Right ventricle myocardium superior (tissue), 1 donor: ENCODE data around the gene CCDC159. TPM values are rescaled to one million over a fixed set of nuclear protein-coding genes. Genes with fewer than 3 reads are reported as not detected.
"Not testable (repeated sequence)": the region's sequence is repeated elsewhere in the genome, so short reads cannot be mapped to it uniquely, and the experiment has no call there.

Source experiments
- ATAC-seq: fragments of 200-7000 bp; cut with Tn5 transposase; one replicate; pipeline ENCODE4 v1.9.1; 2020; ENCODE audit warnings: mild to moderate bottlenecking; ENCODE audit not compliant: poor library complexity
- DNase-seq: peaks from one replicate; pipeline ENCODE4 v3.0.0-alpha.2; 2020
- intact Hi-C: fragments of 100-400 bp; cut with DNase I; formaldehyde crosslinking; loops from one replicate; pipeline ENCODE4 v1.11.2; 2022
- long read RNA-seq: library from polyadenylated mRNA; unstranded; transcript quantifications from one replicate; pipeline ENCODE4 v2.0.0, GENCODE V29; 2021
- total RNA-seq: library from RNA; stranded (reverse); fragmentation: NEBNext Ultra II Directional; extraction: Animal tissue kit (Norgen Biotek cat#: 25700); gene quantifications from one replicate; pipeline ENCODE4 v1.2.1, GENCODE V29; 2021
- donor health status: DM: no; HTN: yes; CAD: no; lungs with severe emphysema.

CCDC159 gene
- 18.8 TPM for total RNA-seq
- long read RNA-seq, partial matches to known transcripts: 1 of 3 reads
- long read RNA-seq, other reads (novel, unspliced or antisense): 2 of 3 reads

- intact Hi-C loops: no loop called here
- ATAC-seq (peak; percentile 96), DNase-seq (peak; percentile 98)
Measured at GRCh38 chr19:11346104-11346940, at the start of gene CCDC159, which contains the start of gene TMEM205. Gene CCDC159, plus strand, starts transcription at chr19:11346519. Its CDS starts 88 bp downstream, at chr19:11346607. Gene TMEM205, minus strand, starts transcription at chr19:11346268. Its CDS starts 649 bp downstream, at chr19:11345619.

DNA sequence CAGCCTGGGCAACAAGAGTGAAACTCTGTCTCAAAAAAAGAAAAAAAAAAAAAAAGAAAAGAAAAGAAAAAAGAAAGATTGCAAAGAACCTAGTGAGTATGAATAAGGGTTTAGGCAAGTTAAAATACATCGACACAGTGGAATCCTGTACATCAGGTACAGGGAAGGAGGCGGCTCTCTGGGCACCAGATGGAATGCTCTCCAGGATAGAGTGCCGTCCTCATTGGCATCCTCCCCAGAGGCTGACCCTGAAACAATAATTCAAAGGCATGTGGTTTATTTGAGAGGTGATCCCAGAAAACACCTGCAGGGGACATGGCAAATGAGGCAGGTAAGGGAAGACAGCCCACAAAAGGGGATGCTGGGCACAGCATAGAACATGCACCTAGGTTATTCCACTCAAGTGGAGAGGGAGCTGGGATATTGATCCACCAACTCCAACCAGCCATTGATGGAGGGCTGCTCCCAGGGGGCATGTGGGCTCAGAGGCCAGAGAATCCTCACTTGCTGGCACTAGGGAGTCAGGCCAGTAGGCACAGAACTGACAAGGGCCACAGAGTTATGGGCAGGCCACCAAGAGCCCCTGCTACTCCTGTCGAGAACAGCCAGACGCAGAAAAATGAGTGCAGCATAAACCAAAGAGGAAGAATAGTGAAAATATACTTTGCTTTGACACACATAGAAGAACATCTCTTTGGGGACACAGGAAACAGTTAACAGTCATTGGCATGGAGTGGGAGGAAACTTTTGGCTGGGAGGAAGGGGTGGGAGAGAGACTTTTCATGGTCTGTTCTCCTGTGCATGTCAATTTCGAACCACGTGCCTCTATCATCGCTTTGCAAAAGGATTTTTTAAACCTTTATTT, 46.1 kb upstream of the CCDC159 start:
- ATAC-seq: no peak
- no peak for DNase-seq
- intact Hi-C loops: loop anchor here (10.0 kb wide), 2 partner anchors 85 to 285 kb away; partner anchors contain the start of gene EPOR

- intact Hi-C loops: no loop called here
- ATAC-seq (no peak), DNase-seq (no peak)
Measured at GRCh38 chr19:11300811-11301120, 45.6 kb upstream of the CCDC159 start.

DNA sequence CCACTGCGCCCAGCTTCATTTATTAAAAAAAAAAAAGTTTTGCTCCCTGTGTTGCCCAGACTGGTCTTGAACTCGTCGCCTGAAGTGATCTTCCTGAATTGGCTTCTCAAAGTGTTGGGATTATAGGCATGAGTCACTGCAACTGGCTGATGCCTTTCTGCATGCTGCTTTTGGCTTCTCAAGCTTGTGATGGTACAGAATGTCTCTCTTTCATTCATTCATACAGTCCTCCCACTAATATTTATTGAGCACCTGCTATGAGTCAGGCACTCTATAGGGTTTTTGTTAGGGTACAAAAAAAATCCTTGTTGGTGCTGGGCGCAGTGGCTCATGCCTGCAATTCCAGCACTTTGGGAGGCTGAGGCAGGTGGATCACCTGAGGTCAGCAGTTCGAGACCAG, 41.4 kb upstream of the CCDC159 start:
- intact Hi-C loops: no loop called here
- no peak for ATAC-seq

GRCh38 chr19:11306337-11306736, 40.0 kb upstream of the CCDC159 start:
- DNase-seq: no peak
- no peak for ATAC-seq
- intact Hi-C loops: no loop called here

More for the DNA sequence above, 41.4 kb upstream of the CCDC159 start:
- DNase-seq: no peak

DNA sequence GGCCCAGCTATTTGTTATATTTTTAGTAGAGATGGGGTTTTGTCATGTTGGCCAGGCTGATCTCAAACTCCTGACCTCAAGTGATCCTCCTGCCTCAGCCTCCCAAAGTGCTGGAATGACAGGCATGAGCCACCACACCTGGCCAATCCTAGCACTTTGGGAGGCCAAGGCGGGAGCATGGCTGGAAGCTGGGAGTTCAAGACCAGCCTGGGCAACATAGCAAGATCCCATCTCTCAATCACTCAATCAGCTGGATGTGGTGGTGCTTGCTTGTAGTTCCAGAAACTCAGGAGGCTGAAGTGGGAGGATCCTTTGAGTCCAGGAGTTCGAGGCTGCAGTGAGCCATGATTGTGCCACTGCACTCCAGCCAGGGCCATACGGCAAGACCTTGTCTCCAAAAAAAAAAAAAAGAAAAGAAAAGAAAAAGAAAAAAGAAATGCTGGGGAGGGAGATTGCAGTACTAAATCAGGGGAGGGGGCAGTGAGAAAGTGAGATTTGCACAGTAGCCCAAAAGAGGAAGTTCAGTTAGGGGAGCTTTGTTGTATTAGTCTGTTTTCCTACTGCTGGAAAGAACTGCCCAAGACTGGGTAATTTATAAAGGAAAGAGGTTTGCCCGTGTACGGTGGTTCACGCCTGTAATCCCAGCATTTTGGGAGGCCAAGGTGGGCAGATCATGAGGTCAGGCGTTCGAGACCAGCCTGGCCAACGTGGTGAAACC, 25.9 kb upstream of the CCDC159 start:
- ATAC-seq, DNase-seq, intact Hi-C loops: not testable (repeated sequence)

DNA sequence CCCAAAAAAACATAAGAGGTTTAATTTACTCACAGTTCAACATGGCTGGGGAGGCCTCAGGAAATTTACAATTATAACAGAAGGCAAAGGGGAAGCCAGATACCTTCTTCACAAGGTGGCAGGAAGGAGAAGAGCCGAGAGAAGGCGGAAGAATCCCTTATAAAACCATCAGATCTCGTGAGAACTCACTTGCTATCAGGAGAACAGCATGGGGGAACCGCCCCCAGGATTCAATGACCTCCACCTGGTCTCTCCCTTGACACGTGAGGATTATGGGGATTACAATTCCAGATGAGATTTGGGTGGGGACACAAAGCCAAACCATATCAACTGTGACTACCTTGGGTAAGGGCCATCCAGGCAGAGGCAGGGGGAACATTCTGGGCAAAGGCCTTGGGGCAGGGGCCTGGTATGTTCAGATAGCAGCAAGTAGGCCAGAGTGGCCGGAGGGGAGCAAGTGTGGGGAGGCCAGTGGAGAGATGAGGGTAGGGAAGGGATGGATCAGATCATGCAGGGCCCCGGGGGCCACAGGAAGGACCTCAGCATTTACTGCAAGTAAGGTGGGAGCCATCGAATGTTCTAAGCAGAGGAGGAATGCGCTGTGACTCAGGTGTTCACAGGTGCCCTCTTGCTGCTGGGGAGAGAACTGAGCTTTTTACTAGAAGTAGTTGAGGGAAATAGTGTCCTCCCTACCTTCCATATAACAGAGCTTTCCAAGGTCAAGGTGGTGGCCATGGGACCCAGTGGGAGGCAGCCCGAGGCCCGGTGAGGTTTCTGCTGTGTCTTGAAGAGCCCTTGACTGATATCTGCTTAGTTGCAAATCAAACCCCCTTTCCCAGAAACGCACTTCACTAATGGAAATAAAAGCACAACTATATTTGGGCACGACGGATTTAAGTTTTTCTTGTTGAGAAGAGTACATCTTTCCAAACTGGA, 24.9 kb upstream of the CCDC159 start:
- ATAC-seq: no peak
- DNase-seq: no peak
- intact Hi-C loops: no loop called here

GRCh38 chr19:11322269-11323024, 23.9 kb upstream of the CCDC159 start:
- intact Hi-C loops: no loop called here
- DNase-seq: no peak
- ATAC-seq: no peak

DNA sequence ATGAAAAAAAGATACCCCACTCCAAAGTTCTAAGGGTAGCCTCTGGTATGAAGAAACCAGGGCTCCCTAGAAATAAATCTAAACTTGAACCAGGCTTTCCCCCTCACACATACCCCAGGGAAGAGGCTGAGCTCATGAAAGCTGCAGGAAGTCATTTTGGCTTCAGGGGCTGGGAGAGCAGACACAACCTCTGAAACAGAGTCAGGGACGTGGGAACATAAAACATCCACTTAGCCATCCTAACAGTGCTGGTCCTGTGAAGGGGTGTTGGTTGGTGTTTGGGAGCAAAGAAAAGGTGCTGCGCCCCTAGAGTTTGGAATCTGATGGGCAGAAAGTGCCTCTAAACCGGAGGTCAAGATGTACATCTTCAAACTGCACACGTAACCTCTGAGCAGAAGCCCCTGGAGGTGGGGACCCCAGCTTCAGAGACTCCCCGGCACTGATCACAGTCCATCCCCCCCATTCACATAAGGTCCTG, 22.7 kb upstream of the CCDC159 start:
- ATAC-seq: peak; percentile 13
- DNase-seq: no peak
- intact Hi-C loops: no loop called here

GRCh38 chr19:11324079-11324661, 22.1 kb upstream of the CCDC159 start:
- intact Hi-C loops: no loop called here
- ATAC-seq (peak; percentile 93), DNase-seq (peak; percentile 86)

GRCh38 chr19:11324748-11325389, 21.4 kb upstream of the CCDC159 start:
- peak; percentile 44 for DNase-seq
- ATAC-seq: no peak
- intact Hi-C loops: no loop called here

- no peak for DNase-seq
- intact Hi-C loops: no loop called here
- no peak for ATAC-seq
Measured at GRCh38 chr19:11325544-11325943, 20.8 kb upstream of the CCDC159 start.

DNA sequence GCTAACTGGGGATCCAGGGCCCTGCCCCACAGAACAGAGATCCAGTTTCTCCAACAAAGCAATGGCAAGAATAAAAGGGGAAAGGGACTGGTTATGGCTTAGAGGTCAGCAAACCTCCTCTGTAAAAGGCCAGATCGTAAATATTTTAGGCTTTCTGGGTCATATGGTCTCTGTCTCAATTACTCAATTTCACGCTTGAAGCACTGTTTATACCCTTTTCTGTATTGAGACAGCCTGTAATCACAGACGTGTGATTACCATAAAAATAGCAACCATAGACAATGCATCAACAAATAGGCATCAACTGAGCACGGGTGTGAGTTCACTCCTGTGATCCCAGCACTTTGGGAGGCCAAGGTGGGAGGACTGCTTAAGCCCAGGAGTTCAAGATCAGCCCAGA, 16.2 kb upstream of the CCDC159 start:
- intact Hi-C loops: no loop called here
- no peak for ATAC-seq
- DNase-seq: no peak

DNA sequence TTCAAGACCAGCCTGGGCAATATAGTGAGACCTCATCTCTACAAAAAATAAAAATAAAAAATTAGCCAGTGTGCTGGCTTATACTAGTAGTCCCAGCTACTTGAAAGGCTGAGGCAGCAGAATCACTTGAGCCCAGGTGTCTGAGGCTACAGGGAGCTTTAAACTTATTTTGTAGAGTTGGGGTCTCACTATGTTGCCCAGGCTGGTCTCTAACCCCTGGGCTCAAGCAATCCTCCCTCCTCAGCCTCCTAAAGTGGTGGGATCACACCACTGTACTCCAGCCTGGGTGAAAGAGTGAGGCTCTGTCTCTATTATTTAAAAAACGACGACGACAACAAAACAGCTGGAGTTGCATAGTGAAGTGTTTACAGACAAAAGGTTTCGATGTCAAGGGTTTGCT, 14.8 kb upstream of the CCDC159 start:
- ATAC-seq: no peak
- intact Hi-C loops: no loop called here
- no peak for DNase-seq

DNA sequence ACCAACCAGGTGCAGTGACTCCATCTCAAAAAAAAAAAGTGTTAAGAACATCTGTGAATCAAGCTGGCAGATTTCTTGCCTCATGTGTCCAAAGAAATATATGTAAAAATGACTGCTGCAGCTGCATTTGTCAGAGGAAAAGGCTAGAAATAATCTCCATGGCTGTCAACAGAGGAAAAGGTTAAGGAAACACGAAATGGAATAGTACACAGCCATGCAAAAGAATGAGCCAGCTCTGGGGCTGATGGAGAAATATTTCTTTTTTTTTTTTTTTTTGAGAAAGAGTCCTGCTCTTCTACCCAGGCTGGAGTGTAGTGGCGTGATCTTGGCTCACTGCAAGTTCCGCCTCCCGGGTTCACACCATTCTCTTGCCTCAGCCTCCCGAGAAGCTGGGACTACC, 13.5 kb upstream of the CCDC159 start:
- ATAC-seq (no peak), DNase-seq (no peak)
- intact Hi-C loops: no loop called here

DNA sequence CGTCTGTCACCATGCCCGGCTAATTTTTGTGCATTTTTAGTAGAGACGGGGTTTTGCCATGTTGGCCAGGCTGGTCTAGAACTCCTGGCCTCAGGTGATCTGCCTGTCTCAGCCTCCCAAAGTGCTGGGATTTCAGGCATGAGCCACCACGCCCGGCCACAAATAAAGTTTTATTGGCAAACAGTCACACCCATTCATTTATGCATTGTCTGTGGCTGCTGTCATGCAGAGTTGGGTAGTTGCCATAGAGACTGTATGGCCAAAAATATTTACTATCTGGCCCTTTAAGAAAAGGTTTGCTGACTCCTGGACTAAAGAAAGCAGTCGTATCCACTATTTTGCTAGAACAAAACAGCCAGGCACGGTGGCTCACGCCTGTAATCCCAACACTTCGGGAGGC, 12.5 kb upstream of the CCDC159 start:
- DNase-seq, intact Hi-C loops, ATAC-seq: not testable (repeated sequence)
